Esophagus muscularis mucosa (tissue), 4 donors: ENCODE data around the gene CCDC124. TPM values are rescaled to one million over a fixed set of nuclear protein-coding genes. Genes with fewer than 3 reads are reported as not detected.

Experiments
- DNase-seq: peaks from one replicate; pipeline ENCODE4 v3.0.0-alpha.2; 2017; ENCODE audit errors: extremely low spot score
- H3K27ac ChIP-seq, 4 donors: fragments of 200-600 bp; sonication (generic); replicated peaks in 1 of 4; 1 replicate in 3 of 4; 2 replicates in 1 of 4; pipeline ENCODE4 v1.5.1; 2016 to 2019; ENCODE audit warnings: mild to moderate bottlenecking in 1 of 4
- H3K27me3 ChIP-seq, 4 donors: fragments of 200-600 bp; sonication (generic); one replicate each; pipeline versions ENCODE4 v1.5.1 to v1.6.0; 2016 to 2019
- H3K36me3 ChIP-seq, 4 donors: fragments of 200-600 bp; sonication (generic); one replicate each; pipeline ENCODE4 v1.5.1; 2016 to 2019
- H3K4me1 ChIP-seq, 4 donors: fragments of 200-600 bp; sonication (generic); one replicate each; pipeline ENCODE4 v1.5.1; 2016 to 2019
- H3K4me3 ChIP-seq, 4 donors: fragments of 200-600 bp; sonication (generic); 1 replicate in 2 of 4; 2 replicates in 2 of 4; pipeline ENCODE4 v1.5.1; 2016 to 2019; ENCODE audit warnings: mild to moderate bottlenecking in 4 of 4, moderate library complexity in 1 of 4
- H3K9me3 ChIP-seq, 4 donors: fragments of 200-600 bp; sonication (generic); 1 replicate in 3 of 4; 2 replicates in 1 of 4; pipeline ENCODE4 v1.5.1; 2016 to 2019
- EP300 ChIP-seq: sonication (generic); formaldehyde crosslinking; IDR thresholded peaks from one replicate; pipeline ENCODE4 v1.6.1; 2017; ENCODE audit warnings: antibody characterized with exemption
- POLR2A ChIP-seq: fragments of 450-650 bp; IDR thresholded peaks from one replicate; pipeline ENCODE4 v1.6.1; 2017; ENCODE audit warnings: antibody characterized with exemption, moderate library complexity, mild to moderate bottlenecking, low read depth
- POLR2AphosphoS5 ChIP-seq, 2 donors: sonication (generic); formaldehyde crosslinking; IDR thresholded peaks; one replicate each; pipeline ENCODE4 v1.6.1; 2017; ENCODE audit warnings: antibody characterized with exemption in 2 of 2
- WGBS: methylation state at CpG from one replicate; pipeline ENCODE4 v1.1.5; 2018; 5-methylcytosine and 5-hydroxymethylcytosine counted together
- intact Hi-C: fragments of 100-400 bp; cut with DNase I; formaldehyde crosslinking; loops from one replicate; pipeline ENCODE4 v1.15.1; 2023
- total RNA-seq, 4 donors: library from RNA; depleted of rRNA; stranded (reverse); fragments of >200 nt; gene quantifications; one replicate each; pipeline versions ENCODE4 v1.1.0 to v1.2.1, GENCODE V29; 2016
- TF ChIP-seq, protein P1 (sequence below), 3 experiments: fragments of 200-600 bp in 2 of 3; fragments of 450-650 bp in 1 of 3; sonication (generic) in 2 of 3; IDR thresholded peaks; one replicate each; pipeline ENCODE4 v1.5.1; 2017 to 2019; ENCODE audit warnings: antibody characterized with exemption in 3 of 3, mild to moderate bottlenecking in 2 of 3, moderate library complexity in 1 of 3

Gene CCDC124
- total RNA-seq, 4 donors from 2014 or later = 51.2 to 97.4 (median 74.3) TPM

DNA sequence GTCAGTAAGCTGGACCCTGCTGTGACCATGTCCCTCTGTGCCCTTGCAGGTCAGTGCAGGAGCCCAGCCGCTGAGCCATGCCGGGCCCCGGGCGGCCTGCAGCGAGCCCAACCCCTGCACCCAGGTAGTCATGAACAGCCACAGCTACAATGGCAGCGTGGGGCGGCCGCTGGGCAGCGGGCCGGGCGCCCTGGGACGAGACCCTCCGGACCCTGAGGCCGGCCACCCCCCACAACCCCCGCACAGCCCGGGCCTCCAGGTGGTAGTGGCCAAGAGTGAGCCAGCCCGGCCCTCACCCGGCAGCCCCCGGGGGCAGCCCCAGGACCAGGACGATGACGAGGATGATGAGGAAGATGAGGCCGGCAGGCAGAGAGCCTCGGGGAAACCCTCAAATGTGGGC, 40.9 kb downstream of the CCDC124 start:
- no peak overlapping the region for H3K4me3 ChIP-seq
- TF ChIP-seq POLR2AphosphoS5 (IDR thresholded peaks at IDR 0.05) (no peak), EP300 (no peak), POLR2A (no peak)
- TF ChIP-seq, protein P1, sequence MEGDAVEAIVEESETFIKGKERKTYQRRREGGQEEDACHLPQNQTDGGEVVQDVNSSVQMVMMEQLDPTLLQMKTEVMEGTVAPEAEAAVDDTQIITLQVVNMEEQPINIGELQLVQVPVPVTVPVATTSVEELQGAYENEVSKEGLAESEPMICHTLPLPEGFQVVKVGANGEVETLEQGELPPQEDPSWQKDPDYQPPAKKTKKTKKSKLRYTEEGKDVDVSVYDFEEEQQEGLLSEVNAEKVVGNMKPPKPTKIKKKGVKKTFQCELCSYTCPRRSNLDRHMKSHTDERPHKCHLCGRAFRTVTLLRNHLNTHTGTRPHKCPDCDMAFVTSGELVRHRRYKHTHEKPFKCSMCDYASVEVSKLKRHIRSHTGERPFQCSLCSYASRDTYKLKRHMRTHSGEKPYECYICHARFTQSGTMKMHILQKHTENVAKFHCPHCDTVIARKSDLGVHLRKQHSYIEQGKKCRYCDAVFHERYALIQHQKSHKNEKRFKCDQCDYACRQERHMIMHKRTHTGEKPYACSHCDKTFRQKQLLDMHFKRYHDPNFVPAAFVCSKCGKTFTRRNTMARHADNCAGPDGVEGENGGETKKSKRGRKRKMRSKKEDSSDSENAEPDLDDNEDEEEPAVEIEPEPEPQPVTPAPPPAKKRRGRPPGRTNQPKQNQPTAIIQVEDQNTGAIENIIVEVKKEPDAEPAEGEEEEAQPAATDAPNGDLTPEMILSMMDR (IDR thresholded peaks at IDR 0.05) = no peak
- no peaks in the 10 kb centered on the region for H3K36me3 ChIP-seq
- peaks cover 0 to 11% (median 0%) of the 10 kb centered on the region in 4 donors for H3K27me3 ChIP-seq
- no peak for DNase-seq
- 92% methylated on average over 6 of the region's 23 CpGs for WGBS
- H3K9me3 ChIP-seq = no peaks in the 10 kb centered on the region
- intact Hi-C loops = no loop called here
- H3K27ac ChIP-seq = no peak overlapping the region
- no peaks in the 10 kb centered on the region for H3K4me1 ChIP-seq

DNA sequence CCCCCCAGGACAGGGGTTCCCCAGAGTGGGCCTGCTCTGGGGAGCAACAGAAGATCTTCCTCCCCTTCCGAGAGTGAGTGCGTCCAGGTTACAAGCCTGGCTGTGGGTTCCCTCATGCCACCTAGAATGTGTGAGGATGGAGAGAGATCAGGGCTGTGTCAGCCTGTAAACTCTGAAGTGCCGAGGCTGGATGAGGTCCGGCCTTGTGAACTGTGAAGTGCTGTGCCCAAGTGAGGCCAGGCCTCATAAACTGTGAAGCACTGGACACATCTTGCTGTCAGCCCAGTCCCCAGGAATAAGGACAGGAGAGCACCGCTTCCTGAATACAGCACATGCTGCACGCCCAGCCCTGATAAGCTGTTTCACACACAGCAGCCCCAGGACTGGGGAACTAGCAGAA, 41.7 kb downstream of the CCDC124 start:
- WGBS = 73% methylated on average over 3 of the region's 6 CpGs
- no peaks in the 10 kb centered on the region for H3K36me3 ChIP-seq

DNA sequence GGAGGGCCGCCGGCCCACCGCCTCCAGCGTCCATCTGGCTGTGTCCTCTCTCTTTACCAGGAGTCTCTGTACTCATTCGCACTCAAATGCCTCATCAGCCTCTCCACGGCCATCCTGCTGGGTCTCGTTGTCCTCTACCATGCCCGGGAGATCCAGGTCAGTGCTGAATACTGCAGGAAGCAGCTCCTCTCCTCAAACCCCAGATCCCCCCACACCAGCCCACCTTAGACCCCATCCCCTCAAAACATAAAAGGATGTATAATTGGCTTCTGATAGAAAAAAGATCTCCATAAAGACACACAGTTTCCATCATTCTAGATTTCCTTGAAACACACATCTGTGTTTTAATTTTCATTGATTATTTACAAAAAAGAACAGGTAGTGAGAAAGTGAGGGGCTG, 42.2 kb downstream of the CCDC124 start:
- no peaks in the 10 kb centered on the region for H3K27me3 ChIP-seq
- no peaks in the 10 kb centered on the region for H3K9me3 ChIP-seq
- H3K36me3 ChIP-seq = no peaks in the 10 kb centered on the region
- TF ChIP-seq EP300 (no peak), POLR2AphosphoS5 (IDR thresholded peaks at IDR 0.05) (no peak), POLR2A (no peak)
- TF ChIP-seq, protein P1 (IDR thresholded peaks at IDR 0.05) = no peak
- H3K4me3 ChIP-seq = no peak overlapping the region
- no peak overlapping the region for H3K27ac ChIP-seq
- intact Hi-C loops = no loop called here
- WGBS = 95% methylated on average over 8 of the region's 8 CpGs
- no peaks in the 10 kb centered on the region for H3K4me1 ChIP-seq
- no peak for DNase-seq

More for the DNA sequence above, 41.7 kb downstream of the CCDC124 start:
- peaks cover 0 to 3% (median 0%) of the 10 kb centered on the region in 4 donors for H3K27me3 ChIP-seq
- no peak overlapping the region for H3K4me3 ChIP-seq
- TF ChIP-seq, protein P1 (IDR thresholded peaks at IDR 0.05) = no peak
- TF ChIP-seq POLR2A = no peak
- no peak for TF ChIP-seq EP300
- no peak for TF ChIP-seq POLR2AphosphoS5 (IDR thresholded peaks at IDR 0.05)
- H3K4me1 ChIP-seq = no peaks in the 10 kb centered on the region
- no peaks in the 10 kb centered on the region for H3K9me3 ChIP-seq
- H3K27ac ChIP-seq = no peak overlapping the region
- DNase-seq = no peak
- intact Hi-C loops = no loop called here

DNA sequence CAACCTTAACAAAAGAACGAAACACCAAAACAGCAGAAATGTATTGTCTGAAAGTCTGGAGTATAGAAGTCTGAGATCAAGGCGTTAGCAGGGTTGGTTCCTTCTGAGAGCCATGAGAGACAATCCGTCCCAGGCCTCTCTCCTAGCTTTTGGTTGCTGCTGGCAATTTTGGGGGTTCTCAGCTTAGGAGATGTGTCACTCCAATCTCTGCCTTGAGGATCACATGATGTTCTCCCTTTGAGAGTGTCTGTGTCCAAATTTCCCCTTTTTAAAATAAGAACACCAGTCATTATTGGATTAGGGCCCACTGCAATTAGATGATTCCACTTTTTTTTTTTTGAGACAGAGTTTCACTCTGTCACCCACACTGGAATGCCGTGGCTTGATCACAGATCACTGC, 44.2 kb downstream of the CCDC124 start:
- intact Hi-C loops = no loop called here
- Histone ChIP-seq H3K9me3 (no peaks in the 10 kb centered on the region), H3K4me1 (no peaks in the 10 kb centered on the region), H3K27ac (no peak overlapping the region), H3K4me3 (no peak overlapping the region), H3K36me3 (no peaks in the 10 kb centered on the region), H3K27me3 (peaks cover 0 to 6% (median 0%) of the 10 kb centered on the region in 4 donors)
- TF ChIP-seq POLR2AphosphoS5 (IDR thresholded peaks at IDR 0.05) = no peak
- TF ChIP-seq, protein P1 (IDR thresholded peaks at IDR 0.05) = no peak
- TF ChIP-seq POLR2A = no peak
- TF ChIP-seq EP300 = no peak
- 83% methylated on average over 4 of the region's 4 CpGs for WGBS
- no peak for DNase-seq

DNA sequence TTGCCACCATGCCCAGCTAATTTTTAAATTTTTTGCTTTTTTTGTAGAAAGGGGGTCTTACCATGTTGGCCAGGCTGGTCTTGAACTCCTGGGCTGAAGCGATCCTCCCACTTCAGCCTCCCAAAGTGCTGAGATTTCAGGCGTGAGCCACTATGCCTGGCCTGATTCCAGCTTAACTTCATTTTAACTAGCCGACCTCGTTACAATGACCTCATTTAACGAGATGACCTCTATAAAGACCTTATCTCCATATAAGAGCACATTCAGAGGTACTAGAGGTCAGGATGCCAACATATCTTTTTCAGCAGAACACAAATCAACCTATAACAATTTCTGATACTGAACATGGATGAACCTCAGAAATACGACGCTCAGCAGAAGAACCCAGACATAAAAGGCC, 44.7 kb downstream of the CCDC124 start:
- no peaks in the 10 kb centered on the region for H3K9me3 ChIP-seq
- H3K4me1 ChIP-seq = no peaks in the 10 kb centered on the region
- peaks cover 0 to 11% (median 0%) of the 10 kb centered on the region in 4 donors for H3K27me3 ChIP-seq
- intact Hi-C loops = no loop called here
- no peak for DNase-seq
- H3K36me3 ChIP-seq = no peaks in the 10 kb centered on the region
- no peak overlapping the region for H3K4me3 ChIP-seq
- WGBS = 85% methylated on average over 7 of the region's 7 CpGs
- no peak overlapping the region for H3K27ac ChIP-seq
- TF ChIP-seq POLR2A (no peak), EP300 (no peak)
- TF ChIP-seq, protein P1 (IDR thresholded peaks at IDR 0.05) = no peak
